Epithelial cell of proximal tubule (primary cell): ENCODE measurements around the gene RTRAF. TPM values are rescaled to one million over a fixed set of nuclear protein-coding genes. Genes with fewer than 3 reads are reported as not detected.

Source experiments
- DNase-seq: peaks from one replicate; pipeline ENCODE4 v3.0.0-alpha.2; 2011; ENCODE audit warnings: low read depth
- H3K4me3 ChIP-seq: 2 replicates; pipeline ENCODE4 v1.5.1; 2011; ENCODE audit warnings: low read depth, mild to moderate bottlenecking, low read length
- CTCF ChIP-seq: conservative IDR thresholded peaks from 2 replicates; pipeline ENCODE4 v1.5.1; 2012; ENCODE audit warnings: low read depth, mild to moderate bottlenecking, low read length
- total RNA-seq: library from RNA; depleted of rRNA; stranded (reverse); fragments of >200 nt; gene quantifications from 2 replicates; pipeline ENCODE4 v1.2.3, GENCODE V29; 2015

Gene RTRAF
- total RNA-seq, 1 donor from 2014 or later: 96.9 TPM

DNA sequence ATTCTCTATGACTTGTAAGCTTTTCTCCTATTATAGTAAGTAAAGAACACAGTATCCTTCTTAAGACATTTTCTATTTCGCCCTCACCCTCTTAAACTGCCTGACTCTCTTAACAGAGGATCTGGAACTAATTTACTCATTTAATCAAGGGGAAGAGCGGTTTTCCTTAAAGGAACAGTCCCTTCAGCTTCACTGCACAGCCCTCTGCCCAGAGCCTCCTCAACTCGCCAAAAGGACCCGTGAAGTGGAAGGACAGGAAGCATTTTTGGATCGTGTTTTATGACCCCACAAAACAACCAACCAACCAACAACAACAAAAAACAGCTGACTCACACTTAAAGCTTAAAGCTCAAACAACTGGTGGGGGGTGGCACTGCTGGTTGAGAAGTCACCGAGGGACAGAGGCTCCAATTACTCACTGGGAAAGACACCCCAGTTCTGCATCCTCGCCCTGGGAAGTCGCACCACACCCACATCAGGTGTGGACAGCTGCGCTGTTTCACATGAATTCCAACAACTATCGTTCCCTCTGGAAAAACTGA is 43.8 kb downstream of the RTRAF start:
- DNase-seq: no peak
- no peak overlapping the region for H3K4me3 ChIP-seq

DNA sequence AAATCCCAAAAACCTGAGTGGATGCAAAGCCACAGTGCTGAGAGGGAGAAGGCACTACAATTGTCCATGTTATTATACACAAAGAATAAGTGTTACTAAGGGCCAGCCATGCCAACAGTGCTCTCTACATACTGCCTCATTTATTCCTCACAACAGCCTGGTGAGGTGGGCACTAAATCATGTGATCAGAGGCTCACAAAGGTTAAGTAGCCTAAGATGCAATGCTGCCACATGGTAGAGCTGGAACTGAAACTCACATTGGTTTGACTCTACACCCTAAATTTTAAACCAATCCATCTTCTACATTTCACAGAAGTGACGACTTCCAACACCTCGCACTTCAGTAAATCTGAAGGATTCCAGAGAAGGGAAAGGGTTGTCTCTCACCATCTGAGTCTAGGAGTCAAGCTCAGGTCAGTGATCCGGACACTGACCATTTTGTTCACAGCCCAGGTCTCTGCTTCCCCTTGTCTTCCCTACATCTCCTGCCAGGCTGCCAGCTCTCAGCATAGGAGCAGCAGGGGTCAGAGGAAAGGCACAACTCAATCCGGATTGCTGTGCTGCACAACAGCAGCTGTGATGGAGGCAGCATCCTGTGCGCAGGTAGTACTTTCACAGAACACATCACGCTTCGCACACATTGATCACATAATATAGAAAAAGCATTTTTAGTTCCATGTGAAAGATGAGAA is 49.9 kb downstream of the RTRAF start:
- TF ChIP-seq CTCF: no peak
- no peak for DNase-seq
- no peak overlapping the region for H3K4me3 ChIP-seq

More for the DNA sequence above, 43.8 kb downstream of the RTRAF start:
- TF ChIP-seq CTCF: no peak

DNA sequence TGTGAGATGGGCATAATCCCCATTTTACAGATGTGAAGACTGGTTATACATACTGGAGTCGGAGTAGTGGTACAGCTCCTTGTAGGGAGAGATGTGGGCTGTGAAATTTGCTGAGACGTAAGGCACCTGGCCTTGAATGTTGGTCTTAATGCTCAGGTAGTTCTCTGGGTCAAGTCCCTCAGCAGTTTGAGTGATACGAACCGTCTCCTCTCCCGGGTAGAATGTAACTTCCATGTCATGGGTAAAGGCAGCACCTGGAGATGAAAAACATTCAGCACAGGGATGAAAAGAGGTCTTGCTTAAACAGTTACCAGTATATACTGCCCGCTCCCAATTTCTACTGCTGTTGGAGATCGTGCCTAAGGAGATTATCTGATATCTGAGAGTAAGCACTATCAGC is 51.3 kb downstream of the RTRAF start:
- no peak for TF ChIP-seq CTCF
- no peak overlapping the region for H3K4me3 ChIP-seq
- DNase-seq: no peak

DNA sequence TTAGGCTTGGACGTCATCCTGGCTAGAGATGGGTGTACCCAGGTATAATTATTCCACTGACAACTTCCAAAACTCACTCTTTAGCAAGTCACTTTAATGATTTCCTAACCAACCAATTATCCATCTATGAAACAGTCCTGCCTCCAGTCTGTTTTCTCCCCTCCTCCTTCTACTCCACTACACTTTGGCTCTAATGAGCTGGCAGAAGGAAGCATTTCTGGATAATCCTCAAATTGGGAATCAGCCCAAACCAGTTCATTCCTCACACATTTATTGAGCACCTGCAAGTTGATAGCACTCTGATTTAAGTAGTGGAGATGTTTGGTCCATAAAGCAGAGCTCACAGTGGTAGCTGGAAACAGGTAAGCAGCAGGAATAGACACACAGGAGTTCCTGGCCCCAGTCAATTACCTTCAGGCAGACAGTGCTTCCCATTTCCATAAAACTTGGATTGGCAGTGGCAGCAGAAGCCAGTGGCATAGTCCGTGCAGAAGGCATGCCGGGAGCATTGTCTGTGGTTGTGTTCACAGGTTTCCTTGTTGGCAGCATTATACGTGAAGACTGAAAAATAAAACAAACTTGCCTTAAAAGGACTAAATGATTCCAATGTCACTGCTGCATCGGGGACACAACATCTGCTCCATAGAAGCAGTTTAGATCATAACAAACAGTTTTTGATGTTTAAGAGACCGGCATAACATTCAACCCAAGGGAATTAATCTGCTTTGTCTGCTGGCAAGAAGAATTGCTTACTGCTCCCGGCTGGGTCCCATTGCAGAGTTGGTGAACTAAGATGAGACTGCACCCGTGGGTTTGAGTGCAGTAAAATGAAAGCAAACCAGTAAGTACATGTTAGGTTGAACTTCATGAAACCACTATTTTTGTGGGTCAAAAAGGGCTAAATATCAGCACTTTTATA is 53.3 kb downstream of the RTRAF start:
- TF ChIP-seq CTCF: no peak

DNA sequence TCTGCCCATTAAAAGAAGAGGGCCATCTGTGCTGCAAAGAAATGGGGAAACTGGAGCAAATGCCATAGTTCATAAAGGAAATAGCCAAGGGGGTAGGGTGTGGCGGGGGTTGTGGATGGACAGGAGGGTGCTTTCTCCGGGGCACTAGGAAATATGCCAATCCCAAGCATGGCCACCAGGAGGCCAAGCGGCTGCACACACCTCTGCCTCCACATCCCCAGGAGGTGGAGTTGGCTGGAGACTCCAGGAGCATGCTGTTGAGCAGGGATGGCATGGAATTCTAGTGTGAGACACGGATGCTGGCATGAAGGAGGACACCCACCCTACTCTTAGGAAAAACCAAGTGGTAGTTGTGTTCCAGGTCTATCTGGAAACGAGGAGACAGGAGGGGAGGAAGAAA is 54.3 kb downstream of the RTRAF start:
- TF ChIP-seq CTCF: peak; percentile 76
- no peak for DNase-seq
- H3K4me3 ChIP-seq: no peak overlapping the region

More for the DNA sequence above, 53.3 kb downstream of the RTRAF start:
- no peak overlapping the region for H3K4me3 ChIP-seq
- no peak for DNase-seq

- peak; percentile 63 for DNase-seq
- no peak overlapping the region for H3K4me3 ChIP-seq
- no peak for TF ChIP-seq CTCF
These were observed 55.6 kb downstream of the RTRAF start for GRCh38 chr14:52044791-52045522.
